HepG2 (cell line): ENCODE results near the gene CFAP73.
"Not testable (repeated sequence)": the region's sequence is repeated elsewhere in the genome, so short reads cannot be mapped to it uniquely, and the experiment has no call there.

Experiments used
- ARNT ChIP-seq: fragments of 450-650 bp; IDR thresholded peaks from 2 replicates; pipeline ENCODE4 v1.6.1; 2017
- CHD2 ChIP-seq: IDR thresholded peaks from 2 replicates; pipeline ENCODE4 v1.6.1; 2011; ENCODE audit warnings: low read depth, low read length, improper control_type of control experiment
- CREBL2 ChIP-seq: sonication (generic); formaldehyde crosslinking; IDR thresholded peaks from 2 replicates; pipeline ENCODE4 v1.8.1; 2023; ENCODE audit warnings: missing genetic modification reagents, mild to moderate bottlenecking, borderline replicate concordance
- CTCF ChIP-seq: sonication (generic); formaldehyde crosslinking; IDR thresholded peaks from 2 replicates; pipeline ENCODE4 v1.5.0; 2020; ENCODE audit warnings: mild to moderate bottlenecking, missing genetic modification reagents, moderate library complexity
- EP300 ChIP-seq, 3 experiments: sonication (generic) in 1 of 3; formaldehyde crosslinking in 1 of 3; IDR thresholded peaks; 2 replicates each; pipeline versions ENCODE4 v1.5.1 to v1.6.1; 2011 to 2020; ENCODE audit warnings: low read depth in 2 of 3, low read length in 2 of 3, borderline replicate concordance in 1 of 3, improper control_type of control experiment in 1 of 3, mild to moderate bottlenecking in 1 of 3, missing genetic modification reagents in 1 of 3, moderate library complexity in 1 of 3
- EZH2 ChIP-seq: conservative IDR thresholded peaks from 2 replicates; pipeline ENCODE4 v1.6.1; 2012; ENCODE audit warnings: mild to moderate bottlenecking, low read depth, low read length, moderate library complexity
- FOSL1 ChIP-seq: sonication (generic); formaldehyde crosslinking; IDR thresholded peaks from 2 replicates; pipeline ENCODE4 v1.9.0; 2021; ENCODE audit warnings: missing genetic modification reagents, borderline replicate concordance
- GPBP1L1 ChIP-seq: sonication (generic); formaldehyde crosslinking; IDR thresholded peaks from 2 replicates; pipeline ENCODE4 v1.5.0; 2020; ENCODE audit warnings: mild to moderate bottlenecking, missing genetic modification reagents
- NCOR1 ChIP-seq: fragments of 200-600 bp; sonication (generic); IDR thresholded peaks from 2 replicates; pipeline ENCODE4 v1.7.0; 2017; ENCODE audit warnings: antibody characterized with exemption, low read length, borderline replicate concordance
- TF ChIP-seq, protein P1 (sequence below), 2 experiments: sonication (generic) in 1 of 2; formaldehyde crosslinking in 1 of 2; IDR thresholded peaks; 2 replicates each; pipeline versions ENCODE4 v1.5.1 to v1.6.1; 2011 to 2020; ENCODE audit warnings: borderline replicate concordance in 1 of 2, low read depth in 1 of 2, low read length in 1 of 2, mild to moderate bottlenecking in 1 of 2, missing genetic modification reagents in 1 of 2, moderate library complexity in 1 of 2

DNA sequence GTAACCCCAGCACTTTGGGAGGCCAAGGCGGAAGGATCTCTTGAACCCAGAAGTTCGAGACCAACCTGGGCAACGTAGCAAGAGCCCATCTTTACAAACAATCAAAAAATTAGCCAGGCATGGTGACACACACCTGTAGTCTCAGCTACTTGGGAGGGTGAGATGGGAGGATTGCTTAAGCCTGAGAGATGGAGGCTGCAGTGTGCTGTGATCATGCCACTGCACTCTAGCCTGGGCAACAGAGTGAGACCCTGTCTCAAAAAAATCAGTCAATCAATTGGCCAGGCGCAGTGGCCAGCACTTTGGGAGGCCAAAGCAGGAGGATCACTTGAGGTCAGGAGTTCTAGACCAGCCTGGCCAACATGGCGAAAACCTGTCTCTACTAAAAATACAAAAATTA lies 57.3 kb downstream of the CFAP73 start:
- not testable (repeated sequence) for TF ChIP-seq EP300 (IDR thresholded peaks at IDR 0.05; ENCODE audit: low read depth in 2 of 2, low read length in 2 of 2); EP300 (CRISPR knock-in tag; IDR thresholded peaks at IDR 0.05; ENCODE audit: borderline replicate concordance); EZH2; NCOR1; CREBL2; FOSL1 (CRISPR knock-in tag); CTCF; CHD2; GPBP1L1 (CRISPR knock-in tag); ARNT
- TF ChIP-seq, protein P1, sequence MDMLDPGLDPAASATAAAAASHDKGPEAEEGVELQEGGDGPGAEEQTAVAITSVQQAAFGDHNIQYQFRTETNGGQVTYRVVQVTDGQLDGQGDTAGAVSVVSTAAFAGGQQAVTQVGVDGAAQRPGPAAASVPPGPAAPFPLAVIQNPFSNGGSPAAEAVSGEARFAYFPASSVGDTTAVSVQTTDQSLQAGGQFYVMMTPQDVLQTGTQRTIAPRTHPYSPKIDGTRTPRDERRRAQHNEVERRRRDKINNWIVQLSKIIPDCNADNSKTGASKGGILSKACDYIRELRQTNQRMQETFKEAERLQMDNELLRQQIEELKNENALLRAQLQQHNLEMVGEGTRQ (IDR thresholded peaks at IDR 0.05; ENCODE audit: low read depth, low read length), result not testable (repeated sequence)
- TF ChIP-seq, protein P1 (CRISPR knock-in tag; IDR thresholded peaks at IDR 0.05; ENCODE audit: borderline replicate concordance), result not testable (repeated sequence)
